GM19438 (cell line): ENCODE data around the gene CD177.
"Not testable (repeated sequence)": the region's sequence is repeated elsewhere in the genome, so short reads cannot be mapped to it uniquely, and the experiment has no call there.

Source experiments
- ATAC-seq: cut with Tn5 transposase; IDR thresholded peaks from one replicate; pipeline ENCODE4 v1.9.1; 2021; ENCODE audit warnings: low read depth; ENCODE audit not compliant: unreplicated experiment

Gene CD177, protein sequence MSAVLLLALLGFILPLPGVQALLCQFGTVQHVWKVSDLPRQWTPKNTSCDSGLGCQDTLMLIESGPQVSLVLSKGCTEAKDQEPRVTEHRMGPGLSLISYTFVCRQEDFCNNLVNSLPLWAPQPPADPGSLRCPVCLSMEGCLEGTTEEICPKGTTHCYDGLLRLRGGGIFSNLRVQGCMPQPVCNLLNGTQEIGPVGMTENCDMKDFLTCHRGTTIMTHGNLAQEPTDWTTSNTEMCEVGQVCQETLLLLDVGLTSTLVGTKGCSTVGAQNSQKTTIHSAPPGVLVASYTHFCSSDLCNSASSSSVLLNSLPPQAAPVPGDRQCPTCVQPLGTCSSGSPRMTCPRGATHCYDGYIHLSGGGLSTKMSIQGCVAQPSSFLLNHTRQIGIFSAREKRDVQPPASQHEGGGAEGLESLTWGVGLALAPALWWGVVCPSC

DNA sequence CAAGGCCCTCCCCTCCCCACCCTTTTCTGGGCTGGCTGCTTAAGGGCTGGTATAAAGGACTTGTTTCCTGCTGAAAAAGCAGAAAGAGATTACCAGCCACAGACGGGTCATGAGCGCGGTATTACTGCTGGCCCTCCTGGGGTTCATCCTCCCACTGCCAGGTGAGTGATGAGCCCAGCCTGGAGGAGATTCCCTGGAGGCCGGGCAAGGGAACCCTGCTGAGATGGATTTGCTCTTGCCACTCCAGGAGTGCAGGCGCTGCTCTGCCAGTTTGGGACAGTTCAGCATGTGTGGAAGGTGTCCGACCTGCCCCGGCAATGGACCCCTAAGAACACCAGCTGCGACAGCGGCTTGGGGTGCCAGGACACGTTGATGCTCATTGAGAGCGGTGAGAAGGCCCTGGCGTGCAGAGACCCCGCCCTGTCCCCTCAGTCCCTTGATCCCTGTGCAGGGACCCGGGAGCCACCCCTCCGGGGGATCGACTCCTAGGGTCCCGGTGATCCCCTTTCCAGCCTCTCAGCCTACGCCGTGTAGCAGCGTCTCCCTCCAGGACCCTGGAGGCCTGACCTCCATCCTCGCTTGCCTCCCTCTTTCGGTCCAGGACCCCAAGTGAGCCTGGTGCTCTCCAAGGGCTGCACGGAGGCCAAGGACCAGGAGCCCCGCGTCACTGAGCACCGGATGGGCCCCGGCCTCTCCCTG lies at the start of gene CD177:
TSS of gene CD177 (plus strand) at position 81 of the 699 bp plus-strand sequence. CDS start at position 110, 29 bp downstream.
- no peak for ATAC-seq

DNA sequence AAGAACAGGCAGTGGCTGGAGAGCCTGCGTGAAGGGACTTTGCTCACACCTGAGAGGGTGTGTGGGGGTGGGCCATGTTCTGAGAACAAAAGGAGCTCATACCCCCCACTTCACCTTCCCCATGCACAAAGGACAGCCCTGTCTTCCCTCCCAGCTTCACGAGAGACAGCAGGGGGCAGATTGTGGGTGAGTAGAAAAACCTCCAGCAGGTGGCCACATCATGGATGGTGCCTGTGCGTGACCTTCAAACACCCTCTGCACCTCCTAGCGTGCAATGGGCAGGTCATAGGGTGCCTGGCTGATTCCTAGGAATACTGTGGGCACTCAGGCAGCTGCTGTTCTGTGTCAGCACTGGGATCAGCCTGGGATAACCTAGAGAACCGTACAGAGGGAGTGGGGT lies 47.8 kb upstream of the CD177 start:
- ATAC-seq: no peak

DNA sequence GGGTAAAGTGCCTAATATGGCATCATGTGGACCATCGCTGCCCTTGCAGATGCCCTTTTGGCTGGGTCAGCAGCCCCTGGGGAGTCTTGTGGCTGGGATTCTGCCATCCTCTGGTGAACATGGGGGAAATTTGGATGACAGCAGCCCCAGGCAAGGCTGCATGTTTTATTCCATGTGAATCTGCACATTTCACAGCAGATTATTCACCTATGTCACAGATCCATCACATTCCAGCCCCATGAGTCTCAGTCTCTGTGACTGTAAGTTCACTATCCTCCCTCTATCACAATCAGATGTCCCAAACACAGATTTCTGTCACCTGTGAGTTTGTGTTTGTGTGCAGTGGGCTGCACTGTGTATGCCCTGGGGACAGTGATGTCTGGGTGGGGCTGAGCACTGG lies 47.4 kb upstream of the CD177 start:
- no peak for ATAC-seq

DNA sequence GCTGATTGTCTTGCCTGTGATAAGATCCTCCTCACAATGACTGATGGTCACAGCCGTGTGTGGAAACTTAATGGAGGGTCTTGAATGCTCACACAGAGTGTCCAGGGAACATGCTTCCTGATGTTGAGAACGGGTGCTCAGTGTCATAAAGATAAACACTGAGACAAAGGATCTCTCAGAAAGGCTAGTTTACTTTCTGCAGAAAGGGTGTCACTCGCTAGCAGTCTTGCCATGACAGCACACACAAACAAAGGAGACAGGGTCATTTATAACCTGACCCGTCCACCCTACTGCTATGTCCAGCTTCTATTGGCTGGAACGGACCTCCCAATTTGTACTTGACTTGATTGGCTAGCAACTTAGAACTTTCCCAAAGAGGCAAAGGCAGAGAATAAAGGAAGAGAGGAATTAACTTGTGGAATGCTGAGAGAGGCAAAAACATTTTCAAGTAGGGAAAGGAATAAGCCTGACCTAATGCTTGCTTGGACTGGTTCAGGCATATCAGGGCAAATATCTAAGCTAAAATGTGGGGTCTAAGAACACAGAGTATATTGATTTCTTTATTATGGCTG lies 45.2 kb upstream of the CD177 start:
- no peak for ATAC-seq

DNA sequence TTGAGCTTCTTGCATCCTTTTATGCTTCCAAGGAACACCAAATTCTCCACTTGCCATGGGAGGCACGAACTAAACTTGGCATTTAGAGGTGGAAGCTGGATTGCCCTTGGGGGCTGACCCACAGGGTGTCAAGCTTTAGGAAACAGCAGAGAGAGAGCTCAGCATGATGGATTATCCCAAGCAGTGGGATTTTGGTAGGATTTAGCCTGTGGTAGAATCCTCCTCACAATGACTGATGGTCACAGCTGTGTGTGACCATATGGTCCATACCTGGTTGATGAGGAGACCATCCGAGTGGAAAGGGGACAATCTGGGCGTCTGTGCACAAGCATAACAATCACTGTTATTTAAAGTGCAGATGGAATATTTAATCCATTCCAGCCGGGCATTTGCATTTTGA lies 44.0 kb upstream of the CD177 start:
- no peak for ATAC-seq

DNA sequence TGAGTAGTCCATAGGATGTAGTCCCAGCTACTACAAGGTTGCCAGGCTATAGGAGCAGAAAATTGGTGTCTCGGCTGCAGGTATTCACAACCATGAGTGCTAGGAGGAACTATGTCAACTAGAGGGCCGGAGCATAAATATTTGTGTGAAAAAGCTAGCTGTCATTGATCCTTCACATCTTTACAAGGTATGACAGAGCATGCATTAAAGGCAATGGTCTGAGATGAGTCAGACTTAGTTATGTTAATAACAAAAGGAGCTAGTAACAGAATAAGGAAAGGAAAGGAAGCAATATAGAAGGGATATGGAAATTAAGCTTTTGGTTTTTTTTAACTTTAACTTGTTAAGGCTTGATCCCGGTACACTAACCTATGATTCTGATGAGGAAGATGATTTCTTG lies 43.3 kb upstream of the CD177 start:
- ATAC-seq: no peak

DNA sequence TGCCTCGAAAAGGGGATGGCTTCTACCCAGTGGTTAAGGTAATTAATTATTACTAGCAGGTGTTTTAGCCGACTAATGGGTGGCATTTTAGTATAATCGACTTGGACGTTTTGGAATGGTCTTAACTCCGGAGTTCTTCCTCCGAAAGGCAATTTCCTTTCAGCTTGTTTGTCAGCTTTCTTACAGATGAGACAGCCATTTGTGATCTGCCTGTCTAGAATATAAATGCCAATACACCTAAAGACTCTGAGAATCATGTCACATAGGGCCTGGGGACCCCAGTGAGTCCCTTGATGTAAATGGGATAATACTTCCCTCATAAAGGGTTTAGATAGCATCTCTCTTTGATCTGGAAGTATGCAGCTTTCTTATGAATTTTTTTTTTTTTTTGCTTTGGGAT lies 42.2 kb upstream of the CD177 start:
- ATAC-seq: no peak

DNA sequence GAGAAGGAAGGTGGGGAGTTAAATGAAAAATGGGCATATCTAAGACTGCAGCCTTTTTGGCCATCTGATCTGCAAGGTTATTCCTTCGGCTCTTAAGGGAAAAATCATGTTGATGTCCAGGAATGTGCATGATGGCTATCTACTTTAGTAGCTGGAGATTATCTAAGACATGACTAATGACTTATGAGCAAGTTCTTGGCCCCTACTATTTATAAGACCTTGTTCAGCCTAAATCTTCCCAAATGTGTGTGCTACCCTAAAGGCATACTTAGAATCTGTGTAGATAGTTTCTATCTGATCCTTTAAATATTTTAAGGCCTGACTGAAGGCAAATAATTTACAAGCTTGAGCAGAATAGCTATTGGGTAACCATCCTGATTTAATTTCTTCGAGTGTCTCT lies 41.8 kb upstream of the CD177 start:
- ATAC-seq: no peak

DNA sequence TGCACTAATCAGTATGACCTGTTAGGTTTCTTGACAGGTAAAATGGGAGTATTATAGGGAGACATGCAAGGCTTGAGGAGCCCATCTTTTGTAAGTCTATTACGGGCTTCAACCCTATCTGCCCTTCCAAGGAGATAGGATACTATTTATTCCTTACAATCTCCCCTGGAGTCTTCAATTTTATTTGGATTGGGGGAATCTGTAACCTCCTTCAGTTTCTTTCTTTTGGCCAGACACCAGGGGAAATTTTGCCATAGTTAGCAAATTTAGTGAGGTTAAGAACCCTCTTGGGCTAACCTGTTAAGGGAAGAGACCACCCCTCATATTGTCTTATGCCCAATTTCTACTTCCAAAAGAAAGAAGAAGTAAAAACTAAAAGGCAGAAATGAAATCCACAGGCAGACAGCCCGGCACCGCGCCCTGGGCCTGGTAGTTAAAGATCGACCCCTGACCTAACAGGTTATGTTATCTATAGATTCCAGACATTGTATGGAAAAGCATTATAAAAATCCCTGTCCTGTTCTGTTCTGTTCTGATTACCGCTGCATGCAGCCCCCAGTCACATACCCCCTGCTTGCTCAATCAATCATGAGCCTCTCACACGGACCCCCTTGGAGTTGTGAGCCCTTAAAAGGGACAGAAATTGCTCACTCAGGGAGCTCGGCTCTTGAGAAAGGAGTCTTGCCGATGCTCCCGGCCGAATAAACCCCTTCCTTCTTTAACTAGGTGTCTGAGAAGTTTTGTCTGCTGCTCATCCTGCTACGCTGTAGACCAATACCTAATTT lies 39.6 kb upstream of the CD177 start:
- no peak for ATAC-seq

DNA sequence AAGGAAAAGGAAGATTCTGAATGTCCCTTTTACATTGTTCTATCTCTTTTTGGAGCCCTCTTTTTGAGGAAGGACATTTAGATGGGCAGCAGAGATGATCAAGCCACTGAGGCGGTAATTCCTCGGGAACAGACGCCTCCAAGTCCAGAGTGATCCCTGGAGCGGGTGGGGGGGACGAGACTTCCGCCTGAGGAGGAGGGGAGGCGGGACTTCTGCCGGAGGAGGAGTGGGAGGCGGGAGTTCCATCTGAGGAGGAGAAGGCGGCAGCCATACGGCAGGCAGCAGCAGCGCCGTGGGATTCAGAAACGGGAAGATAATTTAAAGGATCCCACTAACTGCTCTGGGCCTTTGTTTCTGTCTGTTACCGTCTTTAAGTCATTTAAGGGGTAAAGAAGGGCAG lies 37.6 kb upstream of the CD177 start:
- no peak for ATAC-seq

DNA sequence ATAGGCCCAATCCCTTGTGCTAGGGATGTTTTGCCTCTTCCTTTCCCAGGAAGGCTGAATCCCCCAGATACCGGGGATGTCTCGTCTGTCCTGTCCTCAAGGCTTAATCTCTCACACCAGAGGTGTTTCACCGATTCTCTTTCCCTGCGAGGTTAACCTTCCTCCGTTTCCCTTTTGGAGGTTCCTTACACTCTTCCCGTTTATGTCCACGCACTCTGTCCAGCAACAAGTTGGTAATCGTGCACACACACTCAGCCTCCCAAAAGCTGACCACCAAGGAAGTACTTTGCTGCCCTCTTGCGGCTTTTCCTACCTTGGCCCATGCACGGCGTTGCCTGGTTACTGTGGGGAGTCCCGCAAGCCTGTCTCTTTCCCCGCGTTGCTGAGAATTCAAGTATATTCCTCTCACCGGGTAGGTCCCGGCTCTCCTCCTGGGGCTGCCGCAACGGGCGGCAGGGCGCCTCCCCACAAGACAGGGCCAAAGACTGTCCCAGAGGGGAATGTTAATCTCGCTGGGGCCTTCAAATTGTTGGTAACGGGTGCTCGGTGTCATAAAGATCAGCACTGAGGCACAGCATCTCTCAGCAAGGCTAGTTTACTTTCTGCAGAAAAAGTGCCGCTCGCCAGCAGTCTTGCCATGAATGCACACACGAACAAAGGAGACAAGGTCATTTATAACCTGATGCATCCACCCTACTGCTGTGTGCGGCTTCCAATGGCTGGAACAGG lies 36.7 kb upstream of the CD177 start:
- ATAC-seq: no peak

DNA sequence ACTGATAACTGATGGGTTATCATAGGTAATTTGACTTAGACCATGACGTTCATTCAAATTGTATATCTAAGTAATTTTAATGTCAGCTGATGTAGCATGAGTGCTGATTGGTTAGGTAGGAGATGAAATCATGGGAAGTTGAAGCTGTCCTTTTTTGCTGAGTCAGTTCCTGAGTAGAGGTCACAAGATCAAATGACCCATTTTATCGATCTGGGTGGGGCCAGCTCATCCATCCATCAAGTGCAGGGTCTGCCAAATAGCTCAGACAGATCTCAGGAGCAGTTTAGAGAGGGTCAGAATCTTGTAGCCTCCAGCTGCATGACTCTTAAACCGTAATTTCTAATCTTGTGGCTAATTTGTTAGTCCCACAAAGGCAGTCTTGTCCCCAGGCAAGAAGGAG lies 35.3 kb upstream of the CD177 start:
- ATAC-seq: no peak

DNA sequence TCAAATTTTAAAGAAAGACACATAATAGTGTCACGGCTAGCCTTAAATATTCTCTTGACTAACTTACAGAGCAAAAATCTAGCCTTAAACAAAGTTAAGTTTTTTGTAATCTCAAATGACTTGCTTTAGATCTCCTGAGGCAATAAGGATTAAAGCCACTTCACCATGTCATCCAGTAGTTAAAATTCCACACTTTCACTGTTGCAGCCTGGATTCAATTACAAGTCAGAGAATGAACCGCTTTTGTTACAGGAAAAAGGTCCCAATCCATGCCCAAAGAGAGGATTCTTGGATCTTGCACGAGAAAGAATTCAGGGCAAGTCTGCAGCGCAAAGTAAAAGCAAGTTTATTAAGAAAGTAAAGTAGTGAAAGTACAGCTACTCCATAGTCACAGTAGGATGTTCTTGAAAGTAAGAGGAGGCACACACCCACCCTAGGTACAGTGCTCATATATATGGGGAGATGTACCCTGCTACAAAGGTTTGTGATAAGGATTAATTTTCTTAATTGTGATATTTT lies 34.6 kb upstream of the CD177 start:
- no peak for ATAC-seq

DNA sequence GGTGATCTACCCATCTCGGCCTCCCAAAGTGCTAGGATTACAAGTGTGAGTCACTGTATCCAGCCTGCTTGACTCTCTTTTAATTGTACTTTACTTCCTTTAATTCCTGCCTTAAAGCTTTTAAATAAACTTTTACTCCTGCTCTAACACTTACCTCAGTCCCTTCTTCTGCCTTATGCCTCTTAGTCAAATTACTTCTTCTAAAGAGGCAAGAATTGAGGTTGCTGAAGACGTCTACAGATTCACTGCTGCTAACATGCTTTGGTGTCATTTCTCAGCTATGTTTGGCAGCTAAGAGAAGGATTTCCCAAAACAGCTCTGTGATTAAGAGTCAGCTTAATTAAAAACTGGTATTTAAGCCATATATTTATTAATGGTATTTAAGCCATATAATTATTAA lies 32.9 kb upstream of the CD177 start:
- no peak for ATAC-seq

DNA sequence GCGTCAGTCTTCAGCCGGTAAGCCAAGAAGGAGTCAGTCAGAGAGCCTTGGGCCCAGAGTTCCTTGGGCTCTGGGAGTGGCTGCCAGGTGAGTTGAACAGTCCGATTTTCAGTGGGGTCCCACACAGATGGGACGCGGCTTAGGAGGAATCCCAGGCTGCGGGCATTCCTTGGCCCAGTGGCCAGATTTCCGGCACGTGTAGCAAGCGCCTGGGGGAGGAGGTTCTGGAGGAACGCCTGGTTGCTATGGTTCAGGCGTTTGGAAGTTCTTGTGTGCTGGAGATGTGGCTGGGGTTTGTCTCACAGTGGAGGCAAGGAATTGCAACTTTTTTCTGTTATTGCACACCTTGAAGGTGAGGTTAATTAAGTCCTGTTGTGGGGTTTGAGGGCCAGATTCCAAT lies 26.7 kb upstream of the CD177 start:
- ATAC-seq: not testable (repeated sequence)

DNA sequence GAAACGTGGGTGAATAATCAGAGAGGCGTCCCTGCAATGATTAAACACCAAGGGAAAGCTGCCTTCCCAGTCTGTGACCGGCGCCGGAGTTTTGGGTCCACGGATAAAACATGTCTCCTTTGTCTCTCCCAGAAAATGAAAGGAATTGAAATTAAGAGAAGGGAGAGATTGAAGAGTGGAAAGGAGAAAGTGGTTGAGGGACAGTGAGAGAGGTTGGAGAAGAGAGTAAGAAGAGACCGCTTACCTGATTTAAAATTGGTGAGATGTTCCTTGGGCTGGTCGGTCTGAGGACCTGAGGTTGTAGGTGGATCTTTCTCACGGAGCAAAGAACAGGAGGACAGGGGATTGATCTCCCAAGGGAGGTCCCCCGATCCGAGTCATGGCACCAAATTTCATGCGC lies 24.9 kb upstream of the CD177 start:
- not testable (repeated sequence) for ATAC-seq

DNA sequence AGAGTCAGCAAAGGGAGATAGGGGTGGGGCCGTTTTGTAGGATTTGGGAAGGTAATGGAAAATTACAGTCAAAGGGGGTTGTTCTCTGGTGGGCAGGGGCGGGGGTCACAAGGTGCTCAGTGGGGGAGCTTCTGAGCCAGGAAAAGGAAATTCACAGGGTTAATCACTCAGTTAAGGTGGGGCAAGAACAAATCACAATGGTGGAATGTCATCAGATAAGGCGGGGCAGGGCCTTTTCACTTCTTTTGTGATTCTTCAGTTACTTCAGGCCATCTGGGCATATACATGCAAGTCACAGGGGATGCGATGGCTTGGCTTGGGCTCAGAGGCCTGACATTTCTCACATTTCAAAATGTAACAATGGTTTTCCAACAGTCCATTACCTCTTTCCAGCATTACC lies 24.4 kb upstream of the CD177 start:
- ATAC-seq: not testable (repeated sequence)

DNA sequence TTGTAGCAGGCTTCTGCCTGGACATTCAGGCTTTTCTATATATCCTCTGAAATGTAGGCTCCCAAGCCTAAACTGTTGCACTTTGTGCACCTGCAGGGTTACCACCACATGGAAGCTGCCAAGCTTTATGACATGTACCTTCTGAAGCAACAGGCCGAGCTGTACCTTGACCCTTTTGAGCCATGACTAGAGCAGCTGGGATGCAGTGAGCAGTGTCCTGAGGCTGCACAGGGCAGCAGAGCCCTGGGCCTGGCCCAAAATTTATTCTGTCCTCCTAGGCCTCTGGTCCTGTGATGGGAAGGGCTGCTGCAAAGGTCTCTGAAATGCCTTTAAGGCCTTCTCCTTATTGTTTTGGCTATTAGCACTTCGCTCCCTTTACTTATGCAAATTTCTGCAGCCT lies 23.5 kb upstream of the CD177 start:
- ATAC-seq: no peak

DNA sequence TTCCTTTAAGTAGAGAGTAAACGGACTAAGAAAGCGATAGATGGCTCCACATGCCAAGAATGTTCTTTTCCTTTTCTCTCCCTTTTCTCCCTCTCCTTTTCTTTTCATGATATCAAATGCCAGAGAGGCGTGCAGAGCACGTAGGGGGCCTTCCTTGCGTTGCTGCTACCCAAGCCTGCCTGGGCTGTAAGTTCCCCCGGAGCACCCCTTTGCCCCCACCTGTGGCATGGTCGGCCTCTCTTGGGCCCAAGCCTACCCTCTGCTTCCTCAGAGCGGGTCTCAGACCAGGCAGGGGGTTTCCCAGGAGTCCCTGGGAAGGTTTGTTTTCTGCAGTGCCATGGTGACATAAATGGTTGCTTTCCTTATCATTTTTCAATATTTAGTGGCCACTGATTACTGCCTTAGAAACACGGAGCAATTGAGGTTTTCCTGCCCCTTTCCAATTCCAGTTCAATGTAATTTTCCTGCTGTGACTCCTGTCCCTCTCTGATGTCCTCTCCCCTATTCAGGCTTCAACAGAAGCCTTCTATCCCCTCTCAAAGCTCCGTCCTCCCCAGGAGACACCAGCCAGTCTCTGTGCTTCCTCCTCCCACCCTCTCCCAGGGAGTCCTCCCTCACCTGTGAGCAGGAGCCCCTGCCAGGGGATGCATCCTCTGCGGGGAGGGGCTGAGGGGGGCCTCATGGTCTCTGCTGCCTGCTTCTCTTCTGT lies 22.6 kb upstream of the CD177 start:
- no peak for ATAC-seq
